HG03175 (cell line): ENCODE measurements around the gene MAP2K3.

Experiments
- ATAC-seq: cut with Tn5 transposase; IDR thresholded peaks from one replicate; pipeline ENCODE4 v1.9.1; 2021; ENCODE audit warnings: mild to moderate bottlenecking, moderate library complexity; ENCODE audit not compliant: unreplicated experiment

MAP2K3 gene

DNA sequence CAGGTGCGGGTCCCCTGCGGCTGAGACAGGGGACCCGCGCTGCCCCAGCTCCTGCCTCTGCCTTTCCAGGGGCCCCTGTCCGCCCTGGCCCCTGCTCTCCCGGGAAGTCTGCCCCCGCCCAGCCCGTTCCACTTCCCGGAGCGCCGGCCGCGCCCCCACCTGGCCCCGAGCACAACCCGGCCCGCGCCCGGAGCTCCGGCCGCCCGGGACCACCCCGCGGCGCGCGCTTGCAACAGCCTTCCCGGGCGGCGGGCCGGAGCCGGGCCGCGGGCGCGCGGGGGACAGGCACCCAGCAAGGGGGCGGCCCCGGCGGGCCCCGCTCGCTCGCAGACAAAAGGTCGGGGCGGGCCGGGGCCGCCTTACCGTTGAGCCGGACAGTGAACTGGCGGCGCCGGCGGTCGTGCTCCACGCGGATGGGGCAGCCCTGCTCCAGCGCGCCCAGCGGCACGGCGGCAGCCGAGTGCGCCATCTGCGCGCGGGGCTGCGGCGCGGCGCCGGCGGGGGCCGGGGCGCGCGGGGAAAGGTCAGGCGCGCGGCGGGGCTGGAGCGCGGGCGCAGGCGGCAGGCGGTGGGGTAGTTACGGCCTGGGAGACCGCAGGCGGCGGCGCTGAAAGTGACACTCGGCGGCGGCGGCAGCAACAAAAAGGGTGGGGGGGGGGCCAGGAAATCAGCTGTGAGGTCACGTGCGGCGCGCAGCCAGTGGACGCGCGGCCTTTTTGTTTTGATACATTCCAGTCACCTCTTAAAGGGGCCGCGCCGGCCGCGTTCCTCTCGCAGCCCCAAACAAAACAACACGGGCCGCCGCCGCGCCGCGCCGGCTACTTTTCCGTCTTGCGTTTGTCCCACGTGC is 31.5 kb upstream of the MAP2K3 start, which contains the start of gene NATD1:
TSS of gene NATD1 (minus strand) at position 615 of the 850 bp plus-strand sequence. CDS start at position 469, 146 bp downstream.
- ATAC-seq: peak; percentile 84

DNA sequence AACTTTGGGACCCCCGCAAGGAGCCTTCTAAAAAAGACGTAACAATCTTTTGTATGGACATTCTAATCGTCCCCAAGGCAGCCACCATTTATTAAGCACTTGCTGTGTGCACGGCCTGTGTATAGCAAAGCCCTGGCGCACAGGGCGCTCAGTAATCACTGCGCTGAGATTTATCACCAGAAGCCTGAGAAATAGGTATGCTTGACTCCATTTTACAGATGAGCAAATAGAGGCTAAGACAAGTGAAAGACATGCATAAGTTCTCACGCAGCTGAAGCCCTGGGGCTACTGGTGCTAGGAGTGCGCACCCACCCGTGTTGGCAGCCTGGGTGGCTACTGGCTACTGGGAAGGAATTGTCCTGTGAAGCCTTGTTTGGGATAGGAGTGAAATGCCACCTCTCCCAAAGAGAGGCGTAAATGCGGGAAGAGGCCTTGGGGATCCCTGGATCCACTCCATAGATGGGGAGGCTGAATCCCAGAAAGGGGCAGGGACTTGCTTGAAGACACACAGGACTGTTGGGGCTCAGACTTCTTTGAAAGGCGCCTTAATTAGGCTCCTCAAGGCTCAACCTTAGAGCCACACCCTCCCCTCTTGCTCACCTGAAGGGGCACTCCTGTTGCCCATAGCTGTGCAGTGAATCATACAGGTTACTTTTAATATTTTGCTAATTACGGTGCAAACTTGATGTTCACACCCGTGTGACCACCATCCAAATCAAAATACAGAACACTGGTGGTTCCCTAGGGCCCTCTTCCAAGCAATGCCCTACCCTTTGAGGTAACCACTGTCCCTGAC is 30.7 kb upstream of the MAP2K3 start:
- peak; percentile 6 for ATAC-seq

DNA sequence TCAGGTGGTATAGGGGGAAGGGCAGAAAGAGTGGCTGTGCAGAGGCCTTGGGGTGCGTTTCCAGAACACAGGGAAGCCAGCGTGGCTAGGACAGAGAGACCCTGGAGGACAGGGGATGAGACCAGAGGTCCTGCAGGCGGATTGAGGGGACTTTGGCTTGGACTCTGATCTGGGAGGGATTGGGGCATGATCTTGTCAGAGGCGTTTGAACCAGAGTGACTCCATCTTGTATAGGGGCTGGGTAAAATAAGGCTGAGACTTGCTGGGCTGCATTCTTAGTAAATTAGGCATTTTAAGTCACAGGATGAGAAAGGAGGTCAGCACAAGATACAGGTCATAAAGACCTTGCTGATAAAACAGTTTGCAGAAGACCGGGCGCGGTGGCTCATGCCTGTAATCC is 25.9 kb upstream of the MAP2K3 start:
- no peak for ATAC-seq

DNA sequence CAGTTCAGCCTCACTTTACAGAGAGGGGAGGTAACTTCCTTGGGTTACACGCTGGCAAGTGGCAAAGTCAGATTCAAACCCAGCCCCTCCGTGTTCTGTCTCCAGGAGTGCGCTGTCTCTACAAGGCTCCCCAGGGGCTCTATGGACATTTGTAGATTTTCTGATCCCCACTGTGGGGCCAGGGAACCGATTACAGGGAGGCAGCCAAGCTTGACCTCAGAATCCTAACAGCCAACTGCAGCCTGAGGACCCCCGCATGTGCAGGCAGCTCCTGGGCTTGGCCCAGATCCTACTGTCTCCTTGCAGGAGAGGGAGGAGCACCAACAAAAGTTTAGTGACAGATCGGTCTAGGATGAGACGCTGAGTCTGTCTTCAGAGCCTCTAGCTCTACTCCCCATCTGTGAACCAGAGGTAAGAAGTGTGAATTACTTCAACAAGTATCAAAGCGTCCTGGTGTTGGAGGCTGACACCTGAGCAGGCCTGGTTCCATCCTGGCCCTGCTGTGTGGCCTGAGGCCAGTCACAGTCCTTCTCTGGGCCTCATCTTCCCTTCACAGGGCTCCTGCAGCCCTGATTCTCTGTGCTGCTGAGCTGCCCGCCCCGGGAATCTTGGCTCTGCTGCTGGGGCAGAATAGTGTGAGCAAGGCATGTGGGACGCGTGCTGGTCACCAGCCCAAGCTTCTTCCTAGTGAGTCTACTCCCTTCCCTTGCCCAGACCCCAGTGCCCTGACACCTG is 22.1 kb upstream of the MAP2K3 start:
- no peak for ATAC-seq

DNA sequence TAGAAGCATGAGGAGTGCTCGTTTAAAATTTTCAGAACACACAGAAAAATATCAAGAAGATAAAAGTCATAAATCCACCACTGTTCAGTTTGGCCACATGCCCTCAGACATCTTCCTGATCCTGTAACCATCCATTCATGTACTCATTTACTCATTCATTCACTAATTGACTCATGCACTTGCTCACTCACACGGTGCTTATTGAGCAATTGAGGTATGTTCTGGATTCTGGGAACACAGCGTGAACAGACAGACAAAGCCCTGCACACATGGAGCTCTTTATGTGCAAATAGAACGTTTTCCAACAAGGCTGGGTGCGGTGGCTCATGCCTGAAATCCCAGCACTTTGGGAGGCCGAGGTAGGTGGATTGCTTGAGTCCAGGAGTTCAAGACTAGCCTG is 21.1 kb upstream of the MAP2K3 start:
- no peak for ATAC-seq

DNA sequence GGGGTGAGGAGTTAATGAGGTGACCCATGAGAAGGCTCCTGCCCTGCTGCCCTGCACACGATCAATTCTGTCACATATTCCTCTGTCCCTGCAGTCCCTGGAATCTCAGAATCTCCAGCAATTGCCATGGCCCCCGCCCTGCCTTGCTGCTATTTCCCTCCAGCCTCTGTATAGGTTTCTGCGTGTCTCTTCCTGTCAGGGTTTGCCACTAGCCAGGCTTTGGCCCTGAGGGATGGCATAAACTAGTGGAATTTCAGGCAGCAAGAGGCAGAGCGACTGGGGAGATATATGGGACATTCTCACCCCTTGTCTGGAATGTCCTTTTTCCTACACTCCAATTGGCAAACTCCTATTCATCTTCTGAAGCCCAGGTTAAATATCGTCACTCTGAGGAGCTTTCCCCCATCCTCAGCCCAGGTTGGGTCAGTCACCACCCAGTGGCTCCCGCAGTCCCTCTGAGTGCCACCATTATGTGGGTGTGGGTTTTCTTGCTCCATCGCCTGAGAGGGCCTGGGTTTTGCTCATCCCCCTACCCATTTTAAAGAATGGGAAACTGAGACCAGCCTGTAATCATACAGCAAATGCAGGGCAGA is 15.8 kb upstream of the MAP2K3 start:
- ATAC-seq: no peak

DNA sequence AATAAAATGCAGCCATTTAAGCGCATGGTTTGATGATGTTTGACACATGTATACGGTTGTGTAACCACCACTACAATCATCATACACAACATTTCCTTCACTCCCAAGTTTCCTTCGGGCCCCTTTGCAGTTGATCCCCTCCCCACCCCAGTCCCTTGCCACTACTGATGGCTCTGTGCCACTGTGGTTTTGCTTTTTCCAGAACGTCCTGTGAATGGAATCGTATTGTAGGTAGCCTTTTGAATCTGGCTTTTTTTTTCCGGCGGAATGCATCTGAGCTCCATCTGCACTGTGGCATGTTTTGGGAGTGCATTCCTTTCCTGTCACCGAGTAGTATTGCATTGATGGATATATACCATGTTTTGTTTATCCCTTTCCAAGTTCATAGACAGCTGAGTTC is 15.1 kb upstream of the MAP2K3 start:
- ATAC-seq: no peak

DNA sequence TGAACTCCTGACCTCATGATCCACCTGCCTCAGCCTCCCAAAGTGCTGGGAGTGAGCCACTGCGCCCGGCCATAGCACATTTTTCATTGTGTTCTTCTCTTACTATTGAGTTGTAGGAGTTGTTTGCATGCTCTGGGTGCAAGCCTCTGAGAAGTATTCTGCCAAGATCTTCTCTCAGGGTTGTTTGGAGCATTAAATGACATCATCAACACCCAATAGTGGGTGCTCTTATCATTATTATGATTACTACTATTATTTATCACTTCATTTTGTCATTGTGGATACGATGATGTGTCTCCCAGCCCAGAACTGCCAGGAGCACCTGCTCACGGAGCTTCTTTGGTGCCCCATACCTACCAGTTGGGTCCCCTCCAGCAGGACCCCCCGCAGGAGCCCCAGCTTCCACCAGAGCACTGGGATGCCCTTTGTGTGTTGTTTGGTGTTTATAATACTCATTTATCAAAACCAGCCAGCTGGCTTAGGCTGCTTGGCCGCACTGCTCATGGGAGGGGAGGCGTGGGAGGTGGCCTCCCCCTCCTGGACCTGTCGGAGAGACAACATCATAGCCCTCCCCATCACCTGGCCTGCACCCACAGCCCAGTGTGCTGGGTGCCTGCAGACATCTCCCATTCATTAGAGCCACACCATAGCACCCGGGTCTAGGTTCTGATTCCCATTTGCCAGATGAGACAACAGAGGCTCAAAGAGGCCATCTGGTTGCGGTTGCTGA is 12.9 kb upstream of the MAP2K3 start:
- ATAC-seq: no peak

DNA sequence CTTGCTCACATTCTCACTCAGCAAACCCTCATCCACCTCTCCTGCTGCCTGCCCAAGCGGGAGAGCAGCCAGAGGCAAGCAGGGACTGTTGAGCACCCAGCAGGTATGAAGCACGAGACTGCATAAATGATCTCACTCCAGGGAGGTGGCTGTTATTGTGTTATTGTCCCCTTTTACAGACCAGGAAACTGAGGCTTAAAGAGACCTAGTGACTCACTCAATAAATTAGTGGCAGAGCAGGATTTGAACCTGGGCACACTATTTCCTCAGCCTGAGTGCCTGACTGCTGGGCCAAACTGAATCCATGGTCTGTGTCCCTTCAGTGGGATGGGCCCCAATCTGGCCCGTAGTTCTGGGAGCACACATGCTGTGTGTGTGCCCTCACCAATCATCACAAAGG is 12.3 kb upstream of the MAP2K3 start:
- no peak for ATAC-seq

DNA sequence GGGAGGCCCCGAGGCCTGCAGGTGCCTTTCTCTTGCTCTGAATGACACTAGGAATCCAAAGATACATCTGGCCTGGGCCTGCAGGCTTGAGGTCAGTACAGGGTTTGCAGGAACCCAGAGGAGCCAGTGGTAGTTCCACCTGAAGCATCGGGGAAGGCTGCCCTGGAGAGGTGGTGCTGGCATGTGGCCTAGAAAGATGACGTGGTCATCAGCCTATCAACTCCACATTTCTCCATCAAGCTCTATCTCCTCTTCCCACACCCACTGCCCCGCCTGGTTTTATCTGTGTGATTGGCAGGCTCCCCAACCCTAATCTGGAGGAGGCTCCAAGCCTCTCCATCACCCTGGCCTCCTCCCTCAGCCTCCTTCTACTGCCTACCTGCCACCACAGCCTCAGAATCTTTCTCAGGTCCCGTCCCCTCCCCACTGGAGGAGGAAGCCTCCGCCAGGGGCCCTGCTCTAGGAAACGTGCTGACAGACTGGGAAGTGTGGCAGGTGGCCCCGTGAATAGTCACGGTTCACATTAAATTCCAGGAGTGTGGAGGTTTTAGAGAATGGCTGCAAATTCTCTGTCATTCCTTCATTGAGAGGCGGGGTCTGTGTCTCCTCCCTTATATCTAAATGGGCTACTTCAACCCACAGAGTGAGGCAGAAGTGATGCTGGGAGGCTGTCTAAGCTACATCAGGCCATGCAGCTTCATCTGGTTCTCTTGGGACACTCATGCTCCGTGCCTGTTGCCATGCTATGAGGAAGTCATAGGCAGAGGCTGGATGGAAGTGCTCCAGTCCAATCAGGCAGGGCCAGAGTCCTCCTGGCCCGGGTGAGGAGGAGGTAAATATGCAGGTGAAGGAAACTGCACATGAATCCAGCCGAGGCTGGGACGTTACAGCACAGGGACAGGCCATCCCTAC is 11.4 kb upstream of the MAP2K3 start:
- no peak for ATAC-seq

DNA sequence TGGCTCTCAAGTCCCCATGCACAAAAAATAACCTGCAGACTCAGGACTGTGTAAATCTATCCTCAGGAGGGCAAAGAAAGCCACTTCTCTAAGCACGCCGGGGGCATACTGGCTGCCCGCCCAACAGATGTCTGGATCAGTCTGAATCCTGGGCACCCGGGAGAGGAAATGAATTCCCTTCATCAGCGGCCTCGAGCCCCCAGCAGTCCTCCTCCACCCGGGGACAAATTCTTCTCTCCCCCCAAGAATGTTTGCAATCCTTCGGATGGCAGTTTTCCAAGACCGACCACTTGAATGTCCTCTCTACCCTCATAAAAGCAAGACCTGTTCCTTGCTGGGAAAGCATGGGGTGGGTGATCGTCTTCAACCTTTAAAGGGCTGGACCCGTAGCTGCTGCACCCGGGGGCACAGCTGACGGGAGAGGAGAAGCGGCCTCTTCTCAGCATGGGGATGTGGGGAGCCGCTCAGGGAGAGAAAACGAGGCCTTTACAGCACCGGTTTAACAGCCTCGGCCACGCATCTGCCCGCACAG is 9.4 kb upstream of the MAP2K3 start:
- ATAC-seq: no peak

DNA sequence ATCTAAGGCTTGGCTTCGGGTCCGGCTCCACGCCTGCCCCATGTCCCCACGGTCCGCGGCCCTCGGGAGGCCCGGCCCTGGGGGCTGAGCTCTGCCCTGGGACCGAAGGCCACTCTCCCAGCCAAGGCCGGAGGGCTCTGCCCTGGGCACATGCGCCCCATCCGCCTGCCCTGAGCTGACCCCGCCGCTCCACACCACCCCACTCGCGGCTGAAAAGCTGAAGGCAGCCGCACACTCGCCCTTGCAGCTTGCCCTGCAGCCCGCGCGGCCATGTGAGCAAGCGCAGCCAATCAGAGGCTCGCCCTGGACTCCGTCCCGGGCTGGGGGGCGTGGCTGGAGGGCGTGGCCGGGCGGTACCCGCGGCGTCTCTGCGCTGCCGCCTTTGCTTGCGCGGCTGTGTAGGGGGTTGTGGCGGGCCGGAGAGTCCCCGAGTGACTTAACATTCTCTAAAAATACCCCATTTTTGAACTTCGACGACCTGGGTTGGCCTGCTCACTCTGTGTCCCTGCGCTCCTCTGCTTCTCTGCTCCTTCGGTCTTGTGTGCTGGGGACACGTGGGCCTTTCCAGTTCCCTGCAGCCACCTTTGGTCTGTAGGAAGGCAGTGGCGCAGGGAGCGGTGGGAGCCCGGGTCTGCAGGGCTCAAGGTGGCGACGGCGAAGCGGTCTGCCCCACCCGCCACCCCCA is 8.8 kb upstream of the MAP2K3 start:
- ATAC-seq: peak; percentile 93

DNA sequence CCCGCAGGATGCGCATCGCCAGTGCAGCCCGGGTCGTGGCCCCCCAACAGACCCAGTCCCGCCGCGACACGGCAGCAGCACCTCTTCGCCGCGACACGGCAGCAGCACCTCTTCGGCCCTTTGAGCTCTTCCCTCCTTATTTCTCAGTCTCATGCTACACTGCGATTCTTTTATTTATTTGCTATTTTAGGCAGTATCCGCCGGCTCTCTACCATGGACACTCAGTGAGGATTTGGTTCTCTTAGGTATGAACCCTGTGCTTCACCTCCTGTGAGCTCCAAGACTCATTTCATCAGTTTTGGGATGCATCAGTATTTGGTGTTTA is 8.3 kb upstream of the MAP2K3 start:
- no peak for ATAC-seq

DNA sequence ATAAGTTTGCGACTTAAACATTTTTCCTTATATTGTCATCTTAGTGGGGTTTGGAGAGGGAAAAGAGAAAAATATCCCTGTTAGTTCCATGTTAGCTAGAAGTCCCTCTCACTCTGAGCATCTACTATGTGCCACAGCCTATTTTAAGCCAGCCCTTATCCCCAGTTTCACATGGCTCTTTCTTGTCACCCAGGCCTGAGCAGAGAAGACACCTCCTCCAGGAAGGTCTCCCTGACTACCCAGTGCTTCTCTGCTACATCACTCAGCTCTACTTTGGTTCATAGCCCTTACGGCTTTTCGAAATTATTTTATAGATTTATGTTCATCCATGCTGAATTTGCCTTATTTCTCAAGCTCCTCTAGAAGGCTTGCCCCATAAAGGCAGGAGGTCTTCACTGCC is 7.2 kb upstream of the MAP2K3 start:
- ATAC-seq: no peak

DNA sequence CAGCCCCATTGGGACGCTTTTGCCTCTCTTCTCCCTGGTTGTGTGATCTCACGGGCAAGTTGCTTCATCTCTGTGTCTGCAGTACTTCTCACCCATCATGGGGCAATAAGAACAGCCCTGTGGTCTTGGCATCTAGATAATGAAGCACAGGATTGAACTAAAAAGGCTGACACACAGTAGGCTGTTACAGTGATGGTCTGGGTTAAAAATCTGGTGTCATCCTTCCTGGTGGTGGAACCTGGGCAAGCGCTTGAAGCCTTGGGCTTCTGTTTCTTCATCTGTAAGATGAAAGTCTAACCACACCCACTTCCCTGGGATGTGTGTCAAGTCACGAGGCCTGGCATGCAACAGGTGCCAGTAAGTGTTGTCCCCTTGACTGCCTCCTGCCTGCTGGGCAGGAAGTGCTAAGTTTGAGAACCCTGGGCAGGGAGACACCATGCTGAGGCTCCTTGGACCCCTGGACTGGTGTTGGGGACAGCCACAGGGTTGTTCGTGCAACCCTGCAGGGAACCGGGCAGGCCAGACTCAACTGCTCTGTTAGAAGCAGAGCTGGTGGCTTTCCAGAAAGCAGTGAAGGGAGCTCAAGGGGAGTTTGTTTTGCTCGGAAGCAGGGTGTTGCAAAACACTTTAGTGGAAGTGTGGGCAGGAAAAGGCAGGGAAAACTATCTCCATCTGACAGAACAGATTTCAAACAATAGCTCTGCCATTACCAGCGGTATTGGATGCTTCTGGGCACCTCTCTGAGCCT is 5.9 kb upstream of the MAP2K3 start:
- no peak for ATAC-seq

DNA sequence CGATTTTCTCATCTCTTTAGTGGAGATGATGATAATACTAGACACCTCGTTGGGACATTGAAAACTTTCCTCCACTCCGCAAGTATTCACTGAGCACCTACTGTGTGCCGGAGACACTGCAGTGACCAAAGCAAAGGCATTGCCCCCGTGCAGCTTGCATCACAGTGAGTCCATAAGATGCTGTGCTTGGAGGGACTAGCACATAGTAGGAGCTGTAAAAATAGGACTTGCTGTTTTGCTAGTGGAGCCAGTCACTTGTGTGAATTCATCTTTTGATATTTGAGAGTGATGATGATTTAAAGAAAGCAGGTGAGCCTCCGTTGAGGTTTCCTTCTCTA is 5.3 kb upstream of the MAP2K3 start:
- no peak for ATAC-seq

DNA sequence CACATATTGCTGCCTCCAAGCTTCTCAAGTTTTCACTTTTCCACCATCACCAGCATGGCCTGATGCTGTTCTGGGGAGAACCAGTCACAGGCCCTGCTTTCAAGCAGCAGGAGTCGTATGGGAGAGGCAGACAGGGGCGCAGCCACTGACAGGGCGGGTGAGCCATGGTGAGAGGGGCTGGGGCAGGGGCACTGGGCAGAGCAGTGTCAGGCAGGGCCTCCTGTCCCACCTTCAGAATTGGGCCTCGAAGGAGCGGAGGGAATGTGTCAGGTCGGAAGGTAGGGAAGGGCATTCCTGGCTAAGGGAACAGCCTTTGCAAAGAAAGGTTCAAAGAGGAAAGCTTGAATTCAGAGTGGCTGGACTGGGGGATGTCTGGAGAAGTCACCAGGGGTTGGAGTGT is 4.9 kb upstream of the MAP2K3 start:
- ATAC-seq: no peak

DNA sequence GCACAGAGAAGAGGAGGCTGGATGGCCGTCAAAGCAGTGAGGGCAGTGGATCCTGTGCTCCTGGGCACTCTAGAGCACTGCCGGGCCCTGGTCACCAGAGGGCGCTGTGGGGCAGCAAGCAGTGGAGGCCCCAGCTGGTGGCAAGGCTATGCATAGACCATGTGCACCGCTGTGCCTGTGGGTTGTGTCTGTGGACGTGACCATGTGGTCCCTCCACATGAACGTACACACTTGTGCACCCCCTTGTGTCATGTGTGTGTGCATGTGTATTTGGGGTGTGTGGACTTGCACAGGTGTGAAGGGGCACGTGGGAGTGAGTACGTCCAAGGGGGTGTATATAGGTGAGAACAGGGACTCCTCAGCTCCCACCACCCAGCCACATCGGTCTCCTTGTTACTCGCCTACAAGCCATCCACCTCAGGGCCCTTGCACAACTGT is 4.4 kb upstream of the MAP2K3 start:
- peak; percentile 31 for ATAC-seq
